Measurements from ENCODE around the gene ZNF141.
"Not testable (repeated sequence)": the region's sequence is repeated elsewhere in the genome, so short reads cannot be mapped to it uniquely, and the experiment has no call there.

Gene ZNF141

DNA sequence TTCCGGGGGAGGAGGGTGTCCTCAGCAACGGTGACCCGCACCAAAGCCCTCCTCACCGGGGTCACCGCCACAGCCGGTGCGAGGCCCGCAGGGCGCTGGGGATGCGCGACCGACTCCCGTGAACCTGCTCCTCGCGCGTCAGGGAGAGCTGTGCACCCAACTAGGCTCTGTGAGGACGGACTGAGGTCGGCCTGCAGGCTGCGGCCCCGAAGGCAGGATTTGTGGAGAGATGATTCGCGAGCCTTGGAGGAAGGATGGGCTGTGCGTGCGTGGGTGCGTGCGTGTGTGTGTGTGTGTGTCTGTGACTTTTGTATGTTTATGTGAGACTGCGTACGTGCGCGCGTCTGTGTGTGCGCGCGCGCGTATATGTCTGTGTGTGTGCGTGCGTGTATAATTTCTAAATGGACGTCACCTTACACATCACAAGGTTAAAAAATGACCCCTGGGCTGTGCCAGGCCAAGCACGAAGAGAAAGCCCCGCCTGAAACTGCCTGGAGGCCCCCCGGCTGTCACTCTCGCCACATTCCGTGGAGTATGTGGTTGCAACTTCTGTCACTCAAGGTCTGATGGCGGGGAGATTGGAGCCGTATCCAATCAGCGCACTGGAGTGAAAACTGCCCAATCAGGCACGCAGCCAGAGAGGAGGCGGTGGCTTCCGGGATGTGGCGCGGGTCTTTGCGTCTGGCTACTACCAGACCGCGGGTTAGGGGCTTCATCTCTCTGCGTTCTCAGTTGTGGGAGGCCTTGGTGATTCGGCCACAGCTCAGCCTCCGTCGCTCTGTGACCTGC, at the start of gene ZNF141:
ZNF141 (plus strand) TSS at position 672 of the 789 bp plus-strand sequence. CDS start 170 bp downstream, outside the sequence.
- peak; percentile 91 for DNase-seq

GRCh38 chr4:288891-289290, 48.7 kb upstream of the ZNF141 start:
- DNase-seq: no peak

DNA sequence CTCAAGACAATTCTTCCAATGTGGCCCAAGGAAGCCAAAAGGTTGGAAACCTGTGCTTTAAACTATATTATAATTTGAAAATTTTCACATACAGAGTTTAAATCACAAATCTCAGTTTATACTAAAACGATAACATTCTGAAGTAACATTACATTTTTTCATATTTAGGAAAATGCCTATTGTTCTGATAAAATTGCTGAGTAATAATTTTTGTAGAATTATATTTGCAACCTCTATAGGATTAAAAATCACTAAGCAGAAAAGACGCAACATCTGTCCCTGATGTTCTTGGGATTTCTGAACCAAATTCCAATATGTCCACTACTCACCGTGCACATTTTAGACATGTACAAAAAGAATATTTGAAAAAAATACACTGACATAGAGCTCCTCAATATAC, 42.9 kb upstream of the ZNF141 start:
- no peak for DNase-seq

GRCh38 chr4:302381-302780, 35.2 kb upstream of the ZNF141 start:
- no peak for DNase-seq

DNA sequence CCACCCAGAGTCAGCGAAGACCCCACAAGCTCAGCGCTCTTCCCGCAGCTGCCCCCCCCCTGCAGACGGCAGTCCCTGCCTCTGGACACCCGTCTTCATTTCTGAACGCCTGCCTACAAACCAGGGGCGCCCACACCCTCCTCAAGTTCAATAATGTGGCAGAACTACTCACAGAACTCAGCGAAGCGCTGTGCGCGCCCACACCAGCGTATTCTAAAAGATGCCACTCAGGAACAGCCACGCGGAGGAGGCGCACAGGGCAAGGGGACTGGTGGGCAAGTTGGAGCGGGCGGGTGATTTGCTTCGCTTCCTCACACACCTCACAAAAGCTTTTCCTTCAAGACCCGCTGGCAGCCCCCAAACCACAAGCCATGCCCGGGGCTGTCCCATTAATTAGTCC, 33.1 kb upstream of the ZNF141 start:
- not testable (repeated sequence) for DNase-seq

DNA sequence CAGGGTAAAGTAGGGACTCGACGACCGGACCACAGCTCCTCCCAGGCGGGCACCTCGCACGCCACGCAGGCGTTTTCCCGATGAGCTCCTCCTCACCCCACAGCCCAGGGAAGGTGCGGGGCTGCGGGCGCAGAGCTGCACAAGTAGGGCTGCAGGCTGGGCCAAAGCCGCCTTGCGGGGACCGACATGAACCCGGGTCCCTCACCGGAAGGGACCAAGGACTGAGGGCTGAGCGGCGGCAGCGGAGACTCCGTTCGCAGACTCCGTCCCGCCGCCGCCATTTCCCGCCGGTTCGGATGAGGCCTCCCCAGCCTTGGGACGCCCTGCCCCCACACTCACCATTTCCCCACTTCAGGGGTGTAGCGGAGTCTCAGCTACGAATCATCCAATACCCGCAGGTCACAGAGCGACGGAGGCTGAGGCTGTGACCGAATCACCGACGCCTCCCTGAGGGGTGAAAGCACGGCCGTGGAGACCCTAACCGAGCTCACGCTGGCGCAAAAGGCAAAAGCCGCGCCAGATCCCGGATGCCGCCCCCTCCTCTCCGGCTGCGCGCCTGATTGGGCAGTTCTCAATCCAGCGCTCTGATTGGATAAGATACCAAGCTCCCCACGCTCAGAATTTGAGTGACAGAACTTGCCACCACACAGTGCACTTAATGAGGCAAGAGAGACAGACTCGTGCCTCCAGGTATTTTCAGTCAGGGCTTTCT, 32.5 kb upstream of the ZNF141 start, which contains the start of gene ZNF732:
ZNF732 (minus strand) TSS at position 506 of the 712 bp plus-strand sequence; CDS start at position 342, 164 bp downstream.
- no peak for DNase-seq

GRCh38 chr4:306551-306961, 31.1 kb upstream of the ZNF141 start:
- DNase-seq: no peak

- no peak for DNase-seq
Measured at GRCh38 chr4:309807-310206, 27.8 kb upstream of the ZNF141 start.

DNA sequence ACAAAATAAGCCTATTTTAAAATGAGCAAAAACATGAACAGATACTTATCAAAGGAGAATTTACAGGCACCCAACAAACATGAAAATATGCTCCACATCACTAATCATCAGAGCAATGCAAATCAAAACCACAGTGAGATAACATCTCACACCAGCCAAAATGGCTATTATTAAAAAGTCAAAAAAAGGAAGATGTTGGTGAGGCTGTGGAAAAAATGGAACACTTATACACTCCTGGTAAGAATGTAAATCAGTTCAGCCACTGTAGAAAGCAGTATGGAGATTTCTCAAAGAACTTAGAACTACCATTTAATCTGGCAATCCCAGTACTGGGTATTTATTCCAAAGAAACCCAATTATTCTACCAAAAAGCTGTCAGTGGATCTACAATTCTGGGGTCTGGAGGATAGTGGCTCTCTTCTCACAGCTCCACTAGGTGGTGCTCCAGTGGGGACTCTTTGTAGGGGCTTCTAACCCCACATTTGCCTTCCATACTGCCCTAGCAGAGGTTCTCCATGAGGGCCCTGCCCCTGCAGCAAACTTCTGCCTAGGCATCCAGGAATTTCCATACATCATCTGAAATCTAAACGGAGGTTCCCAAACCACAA, 23.2 kb upstream of the ZNF141 start:
- DNase-seq: no peak

- DNase-seq: no peak
Measured at GRCh38 chr4:328729-329128, 8.9 kb upstream of the ZNF141 start.

- DNase-seq: no peak
Measured at GRCh38 chr4:335515-335914, 2.1 kb upstream of the ZNF141 start.

DNA sequence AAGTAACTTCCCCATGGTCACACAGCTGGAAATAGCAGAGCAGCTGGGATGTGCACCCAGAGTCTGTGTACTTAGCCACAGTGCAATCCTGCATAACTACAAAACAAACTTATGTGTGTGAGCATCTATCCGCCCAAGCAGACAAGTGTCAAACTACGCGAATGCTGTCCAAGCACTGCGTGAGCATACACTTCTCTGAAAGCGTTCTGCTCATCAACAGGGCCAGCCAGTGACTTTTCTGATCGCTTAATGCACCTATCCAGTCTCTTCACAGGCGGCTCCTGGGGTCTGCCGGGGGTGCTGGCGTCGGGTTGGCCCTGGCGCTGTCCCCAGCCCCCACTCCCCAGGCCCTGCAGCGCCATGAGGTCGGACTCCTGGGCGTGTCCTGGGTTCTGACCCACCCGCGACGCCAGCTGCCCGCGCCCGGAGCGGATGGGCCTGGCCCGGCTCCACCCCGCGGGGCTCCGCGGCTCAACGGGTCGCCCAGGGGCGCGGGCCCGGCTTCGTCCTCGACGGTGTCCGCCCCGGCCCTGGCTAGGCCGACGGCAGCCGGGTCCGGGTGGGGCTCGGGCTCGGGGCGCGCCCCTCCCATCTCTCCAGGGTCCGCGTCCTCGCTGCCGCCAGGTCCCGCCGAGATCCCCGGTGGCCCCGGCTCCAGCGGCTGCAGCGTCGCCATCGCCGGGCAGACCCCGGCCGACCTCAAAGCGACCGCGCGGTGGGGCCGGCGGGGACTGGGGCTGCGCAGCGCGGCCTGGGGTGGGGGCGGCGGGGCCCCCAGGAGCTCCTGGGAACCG, 1.3 kb upstream of the ZNF141 start:
- no peak for DNase-seq

- DNase-seq: no peak
Measured at GRCh38 chr4:336893-337142, 796 bp upstream of the ZNF141 start.

DNA sequence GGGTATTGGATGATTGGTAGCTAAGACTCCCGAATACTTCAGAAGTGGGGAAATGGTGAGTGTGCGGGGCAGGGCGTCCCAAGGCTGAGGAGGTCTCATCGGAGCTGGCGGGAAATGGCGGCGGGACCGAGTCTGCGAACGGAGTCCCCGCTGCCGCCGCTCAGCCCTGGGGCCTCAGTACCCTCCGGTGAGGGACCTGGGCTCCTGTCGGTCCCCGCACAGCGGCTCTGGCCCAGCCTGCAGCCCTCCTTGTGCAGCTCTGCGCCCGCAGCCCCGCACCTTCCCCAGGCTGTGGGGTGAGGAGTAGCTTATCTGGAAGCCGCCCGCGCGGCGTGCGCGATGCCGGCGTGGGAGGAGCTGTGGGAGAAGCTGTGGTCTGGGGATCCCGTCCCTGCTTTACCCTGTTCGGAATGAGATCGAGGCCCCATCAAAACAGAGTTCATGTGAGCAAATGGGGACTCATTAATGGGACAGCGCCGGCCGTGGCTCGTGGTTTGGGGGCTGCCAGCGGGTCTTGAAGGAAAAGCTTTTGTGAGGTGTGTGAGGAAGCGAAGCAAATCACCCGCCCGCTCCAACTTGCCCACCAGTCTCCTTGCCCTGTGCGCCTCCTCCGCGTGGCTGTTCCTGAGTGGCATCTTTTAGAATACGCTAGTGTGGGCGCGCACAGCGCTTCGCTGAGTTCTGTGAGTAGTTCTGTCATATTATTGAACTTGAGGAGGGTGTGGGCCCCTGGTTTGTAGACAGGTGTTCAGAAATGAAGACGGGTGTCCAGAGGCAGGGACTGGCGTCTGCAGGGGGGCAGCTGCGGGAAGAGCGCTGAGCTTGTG, 531 bp downstream of the ZNF141 start:
- peak; percentile 61 for DNase-seq

- no peak for DNase-seq
Measured at GRCh38 chr4:338759-339097, 1.1 kb downstream of the ZNF141 start.

- no peak for DNase-seq
Measured at GRCh38 chr4:340011-340410, 2.4 kb downstream of the ZNF141 start.

- no peak for DNase-seq
Measured at GRCh38 chr4:373062-373839, 35.6 kb downstream of the ZNF141 start.

- DNase-seq: no peak
Measured at GRCh38 chr4:374298-375160, 36.9 kb downstream of the ZNF141 start.

DNA sequence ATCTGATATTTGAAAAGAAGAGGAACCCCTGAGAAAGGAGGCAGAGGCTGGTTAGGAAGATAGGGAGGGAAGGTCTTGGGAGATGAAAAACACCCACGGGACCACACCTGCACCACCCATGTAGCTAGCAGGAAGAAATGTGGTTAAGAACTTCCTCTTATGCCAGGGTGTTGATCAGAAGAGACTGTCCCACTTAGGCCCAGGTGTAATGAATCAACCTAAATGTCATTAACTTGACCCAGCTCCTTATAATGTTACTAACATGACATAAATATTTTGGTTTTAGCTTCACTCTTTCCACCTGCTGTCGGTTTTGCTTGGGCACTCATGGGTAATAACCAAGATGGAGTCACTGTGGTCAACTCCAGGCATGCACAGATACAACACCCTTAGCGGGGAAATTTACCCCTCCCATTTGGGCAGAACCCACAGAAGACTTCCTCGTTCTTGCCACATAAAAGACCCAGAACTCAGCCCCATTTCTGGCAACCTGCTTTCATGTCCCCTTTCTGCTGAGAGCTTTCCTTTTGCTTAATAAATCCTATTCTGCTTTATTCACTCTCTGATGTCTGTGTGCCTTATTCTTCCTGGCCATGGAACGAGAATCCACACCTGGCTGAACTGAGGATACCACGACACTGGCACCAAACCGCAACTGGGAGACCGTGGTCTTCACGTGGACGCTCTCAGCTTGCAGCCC, 46.8 kb downstream of the ZNF141 start:
- DNase-seq: no peak
